GM21447 (cell line): ENCODE data around the gene SLC1A3.

Source experiments
- ATAC-seq: cut with Tn5 transposase; IDR thresholded peaks from one replicate; pipeline ENCODE4 v1.9.1; 2021; ENCODE audit not compliant: unreplicated experiment

Gene SLC1A3

GRCh38 chr5:36654564-36654963 lies 48.2 kb downstream of the SLC1A3 start:
- ATAC-seq, result no peak

- ATAC-seq, result no peak
Observed at GRCh38 chr5:36655161-36655560, 48.8 kb downstream of the SLC1A3 start.

DNA sequence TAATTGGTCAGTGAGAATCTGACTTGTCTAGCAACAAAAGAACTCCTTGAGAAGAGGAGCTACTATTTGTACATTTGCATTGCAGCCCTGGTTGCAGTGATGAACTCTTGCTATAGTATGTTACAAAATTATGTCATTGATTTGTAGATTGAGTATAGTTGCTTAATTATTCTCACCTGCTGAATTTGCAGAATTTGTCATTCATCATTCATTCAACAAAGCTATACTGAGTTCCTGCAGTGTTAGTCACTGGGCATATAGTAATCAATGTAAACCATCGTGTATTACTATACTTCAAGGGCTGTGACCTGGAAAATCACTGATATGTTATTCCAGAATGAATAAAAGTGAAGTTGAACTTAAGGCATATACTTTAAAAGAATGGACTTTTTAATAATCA lies 50.1 kb downstream of the SLC1A3 start:
- no peak for ATAC-seq

DNA sequence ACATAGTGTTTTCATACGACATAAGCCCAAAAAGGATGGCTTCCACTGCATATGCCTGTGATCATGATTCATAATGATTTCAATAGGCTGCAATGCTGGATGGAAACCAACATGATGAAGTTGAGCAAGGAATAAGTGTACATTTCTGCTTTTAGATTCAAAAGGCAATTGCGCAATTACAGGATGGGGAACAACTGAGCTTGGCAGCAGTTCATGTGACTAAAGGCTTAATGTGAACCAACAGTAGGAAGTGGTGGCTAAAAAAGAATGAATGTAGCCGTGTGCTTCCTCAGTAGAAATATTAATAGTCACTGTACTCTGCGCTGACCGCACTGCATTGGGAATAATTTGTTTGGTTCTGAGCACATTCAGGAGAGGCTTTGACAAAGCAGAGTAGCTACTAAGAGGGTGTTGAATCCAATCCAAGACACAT lies 51.2 kb downstream of the SLC1A3 start:
- ATAC-seq, result no peak

DNA sequence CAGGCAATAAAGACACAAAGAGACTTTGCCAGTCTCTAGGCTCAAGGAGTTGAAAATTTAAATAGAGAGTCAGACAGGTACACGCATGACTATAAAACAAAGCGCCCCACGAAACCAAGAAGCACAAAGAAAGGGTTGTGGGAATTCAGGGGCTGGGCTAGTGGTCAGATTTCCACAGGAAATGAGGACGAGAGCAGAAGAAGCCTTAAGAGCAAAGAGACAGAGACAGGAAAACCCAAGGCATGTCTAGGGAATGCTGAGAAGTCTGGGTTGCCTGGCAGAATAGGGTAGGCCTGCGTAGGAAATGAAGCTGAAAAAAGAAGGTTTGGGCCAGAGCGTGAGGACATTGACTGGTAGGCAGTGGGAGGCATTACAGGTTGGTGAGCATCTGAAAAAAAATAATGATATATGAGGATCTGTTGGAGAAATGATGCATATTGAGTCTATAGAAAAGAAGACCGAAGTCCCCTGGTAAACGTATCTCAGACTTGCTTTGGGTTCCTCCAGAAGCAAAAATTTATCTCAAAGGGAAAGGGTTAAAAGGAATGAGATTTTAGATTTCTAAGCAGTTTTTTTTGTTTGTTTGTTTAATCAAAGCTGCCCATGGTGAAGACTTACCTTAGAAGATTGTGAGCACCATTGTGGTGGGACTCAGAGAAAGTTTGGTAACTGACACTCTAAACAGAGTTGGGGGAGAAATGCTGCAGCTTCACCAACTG lies 51.8 kb downstream of the SLC1A3 start:
- no peak for ATAC-seq

GRCh38 chr5:36659411-36659810 lies 53.0 kb downstream of the SLC1A3 start:
- no peak for ATAC-seq

DNA sequence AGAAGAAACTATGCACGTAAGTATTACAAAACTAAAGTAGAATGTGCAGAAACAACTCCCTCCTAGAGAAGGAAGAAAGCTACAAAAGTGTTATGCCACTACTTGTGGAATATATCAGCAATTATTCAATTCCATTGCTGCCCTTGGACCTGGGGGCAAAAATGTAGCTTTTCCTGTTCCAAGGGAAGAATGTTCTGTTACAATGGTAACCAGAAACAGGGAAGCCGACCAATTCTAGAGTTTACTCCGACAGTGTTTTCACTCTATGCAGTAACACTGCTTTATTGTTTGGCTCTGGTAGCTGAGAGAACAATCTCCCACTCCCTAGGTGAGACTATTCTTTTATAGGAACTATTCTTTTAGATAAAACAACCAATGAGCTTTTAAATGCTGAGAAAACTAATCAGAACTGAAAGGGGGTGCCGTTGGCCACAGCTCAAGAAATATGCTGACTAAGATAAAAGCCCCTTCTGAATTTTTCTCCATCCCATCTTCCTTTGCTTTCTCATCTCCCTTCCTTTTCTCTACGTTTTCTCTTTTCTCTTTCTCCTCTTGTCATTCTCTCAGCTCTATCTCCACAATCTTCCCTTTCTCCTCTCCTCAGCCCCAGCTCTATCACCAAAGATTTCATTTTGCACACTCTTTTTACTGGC lies 54.1 kb downstream of the SLC1A3 start:
- no peak for ATAC-seq

- no peak for ATAC-seq
Observed at GRCh38 chr5:36661456-36662220, 55.2 kb downstream of the SLC1A3 start.

- ATAC-seq, result no peak
Observed at GRCh38 chr5:36662291-36662851, 56.0 kb downstream of the SLC1A3 start.

DNA sequence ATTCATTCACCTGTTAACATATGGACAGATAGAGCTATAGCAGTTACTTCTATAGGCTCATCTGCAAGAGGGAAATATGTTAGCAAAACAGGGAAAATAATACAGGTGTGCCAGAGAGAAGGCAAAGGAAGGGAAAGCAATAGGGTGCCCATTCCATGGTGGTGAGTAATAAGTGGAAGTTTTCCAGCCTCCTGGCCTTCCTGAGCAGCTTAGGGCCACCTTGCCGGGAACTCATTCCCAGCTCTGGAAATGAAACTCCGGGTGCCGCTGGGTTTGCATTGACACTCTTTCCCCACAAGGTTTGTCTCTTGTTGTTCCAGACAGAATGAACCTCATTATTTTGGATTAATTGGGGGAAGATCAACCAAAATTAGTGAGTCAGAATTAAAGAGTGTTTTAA lies 58.4 kb downstream of the SLC1A3 start:
- ATAC-seq, result no peak

DNA sequence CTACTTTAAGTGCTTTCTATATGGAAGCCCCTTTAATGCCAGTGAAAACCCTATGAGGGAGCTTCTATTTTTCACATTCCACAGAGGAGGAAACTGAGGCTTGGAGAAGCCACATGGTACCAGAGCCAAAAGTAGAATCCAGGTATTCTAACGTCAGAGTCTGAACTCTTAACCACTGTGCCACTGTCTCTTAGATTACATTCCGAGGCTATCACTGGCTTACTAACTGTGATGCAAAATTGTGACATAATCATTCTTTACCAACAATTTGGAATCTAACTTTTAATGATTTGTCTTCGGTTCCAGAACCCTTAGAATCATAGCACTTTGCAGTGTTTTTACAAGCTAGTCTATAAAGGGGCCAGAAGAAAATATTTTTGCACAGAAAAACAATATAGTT lies 59.2 kb downstream of the SLC1A3 start:
- no peak for ATAC-seq

- ATAC-seq, result no peak
Observed at GRCh38 chr5:36666274-36666673, 59.9 kb downstream of the SLC1A3 start.

DNA sequence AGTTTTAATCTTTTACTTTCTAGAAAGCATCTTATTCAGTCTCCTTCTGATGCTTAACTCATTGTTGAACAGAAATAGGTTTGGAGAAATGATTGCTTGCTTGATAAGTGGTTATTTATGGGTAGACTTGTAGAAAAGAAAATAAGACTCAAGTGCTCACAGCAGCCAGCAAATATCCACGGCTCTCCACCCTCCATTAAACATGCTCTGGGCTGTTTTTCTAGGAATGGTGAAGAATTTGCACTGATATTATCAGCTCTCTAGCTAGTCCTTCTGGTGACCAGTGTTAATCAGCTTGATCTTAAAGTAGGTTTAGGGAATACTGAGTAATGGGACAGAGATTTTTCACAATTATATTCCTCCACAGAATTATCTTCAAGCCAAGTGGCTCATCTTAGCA lies 60.6 kb downstream of the SLC1A3 start:
- no peak for ATAC-seq

DNA sequence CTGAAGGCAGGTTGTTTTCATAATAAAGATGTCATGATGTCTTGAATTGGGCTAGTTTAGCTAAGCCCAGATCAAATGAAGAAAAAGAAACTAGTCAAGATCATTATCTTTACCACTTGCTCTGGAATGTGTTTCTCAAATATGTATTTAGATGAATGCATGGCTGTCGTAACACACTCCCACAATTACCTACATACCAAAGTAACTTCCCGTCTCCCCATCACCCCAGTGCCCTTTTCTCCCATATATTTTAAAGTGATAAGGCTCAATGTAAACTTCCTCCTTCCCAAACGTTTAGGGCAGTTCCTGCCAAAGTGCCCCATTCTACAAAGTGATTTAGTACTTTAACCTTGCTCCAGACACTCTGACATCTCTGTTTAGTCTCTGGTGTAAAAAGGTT lies 61.4 kb downstream of the SLC1A3 start:
- ATAC-seq, result no peak

DNA sequence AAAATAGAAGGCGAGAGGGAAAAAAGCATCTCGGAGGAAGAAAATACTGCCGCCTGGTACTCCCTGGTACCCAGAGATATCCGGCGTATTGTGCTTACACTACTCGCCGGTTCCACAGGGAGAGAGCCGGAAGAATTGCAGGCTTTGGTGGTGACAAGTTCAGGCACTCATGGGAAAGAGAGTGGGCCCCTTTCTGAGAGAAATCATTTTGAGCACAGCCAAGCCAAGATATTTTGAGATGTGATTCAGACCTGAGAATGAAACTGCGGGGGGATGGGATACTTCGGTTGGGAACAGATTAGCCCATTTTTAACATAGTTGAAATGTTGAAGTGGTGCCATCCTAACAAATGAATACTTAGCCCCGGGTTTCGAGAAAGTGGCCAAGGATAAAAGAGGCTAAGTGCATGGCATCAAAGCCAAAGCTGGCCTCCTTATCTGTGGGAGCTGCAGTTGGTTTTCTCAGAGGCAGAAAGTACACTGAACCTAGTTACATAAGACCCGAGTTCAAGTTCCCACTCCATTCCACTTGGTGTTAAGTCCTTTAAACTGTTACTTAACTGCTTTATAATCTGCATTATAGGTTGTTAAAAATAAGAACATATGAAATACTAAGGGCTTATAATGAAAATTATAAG lies 62.7 kb downstream of the SLC1A3 start:
- ATAC-seq, result no peak

- no peak for ATAC-seq
Observed at GRCh38 chr5:36670548-36670947, 64.1 kb downstream of the SLC1A3 start.

GRCh38 chr5:36675282-36675681 lies 68.9 kb downstream of the SLC1A3 start:
- ATAC-seq, result no peak

GRCh38 chr5:36679221-36679989 lies 73.0 kb downstream of the SLC1A3 start:
- ATAC-seq, result no peak

DNA sequence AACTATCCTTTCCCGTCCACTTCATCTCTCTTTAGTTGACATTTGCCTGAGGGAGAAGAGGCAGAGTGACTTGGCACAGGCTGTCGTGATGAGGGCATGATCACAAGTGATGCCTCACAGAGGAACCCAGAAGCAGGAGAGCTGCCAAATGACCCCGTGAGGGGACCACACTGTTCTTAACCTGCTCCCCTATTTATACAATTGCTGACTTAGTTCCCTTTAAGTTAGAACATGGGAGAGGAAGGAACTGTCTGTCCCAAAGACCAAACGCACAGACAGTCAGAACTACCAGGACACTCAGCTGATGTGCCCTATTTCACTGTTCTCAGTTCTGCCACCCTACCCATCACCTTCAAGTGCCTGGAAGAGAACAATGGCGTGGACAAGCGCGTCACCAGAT lies 73.7 kb downstream of the SLC1A3 start:
- ATAC-seq, result no peak

DNA sequence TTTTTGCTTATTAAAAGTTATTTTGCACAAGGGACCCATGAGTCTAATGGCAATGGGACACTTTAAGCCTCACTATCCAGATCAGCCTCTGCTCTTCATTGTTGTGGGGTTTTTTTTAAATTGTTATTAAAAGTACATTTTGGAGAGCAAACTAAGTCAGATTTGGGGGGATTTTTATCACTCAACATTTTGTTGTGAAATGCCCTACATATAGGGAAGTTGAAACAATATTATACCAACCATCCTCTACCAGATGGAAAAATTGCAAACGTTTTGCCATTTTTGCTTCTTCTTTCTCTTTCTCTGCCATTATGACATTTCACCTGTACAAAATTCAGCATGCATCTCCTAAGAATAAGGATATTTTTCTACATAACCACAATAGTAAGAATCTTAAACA lies 75.3 kb downstream of the SLC1A3 start:
- no peak for ATAC-seq

DNA sequence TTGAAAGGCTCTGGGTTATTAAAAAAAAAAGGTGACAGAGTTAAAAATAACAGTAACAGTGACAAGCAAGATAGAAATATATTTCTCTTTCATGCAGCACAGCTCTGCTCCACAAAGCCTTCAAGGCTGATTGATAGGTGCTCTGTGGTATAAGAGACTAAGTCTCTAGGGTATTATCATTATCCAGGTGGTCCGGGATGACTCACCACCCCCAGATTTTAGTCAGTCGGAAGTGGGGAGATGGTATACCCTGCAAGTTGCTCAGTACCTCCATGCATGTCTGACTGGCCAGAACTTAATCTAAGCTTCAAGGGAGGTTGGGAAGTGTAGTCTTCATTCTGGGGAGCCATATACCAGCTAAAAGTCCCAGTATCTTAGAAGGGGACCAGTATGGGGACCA lies 76.1 kb downstream of the SLC1A3 start:
- ATAC-seq, result no peak
